Measurements from ENCODE around the gene UNC93B1.
"Not testable (repeated sequence)": the region's sequence is repeated elsewhere in the genome, so short reads cannot be mapped to it uniquely, and the experiment has no call there.

Gene UNC93B1

GRCh38 chr11:68010090-68011041 is 6.5 kb upstream of the UNC93B1 start, which contains the start of gene ALDH3B1:
Gene ALDH3B1, plus strand, starts transcription at chr11:68010327. Its CDS starts 4,971 bp downstream, at chr11:68015298.
- no peak for DNase-seq (ENCODE audit: low read depth in 2 of 3, low spot score in 1 of 3)

- DNase-seq (ENCODE audit: low read depth in 2 of 3, low spot score in 1 of 3) = no peak
Measured at GRCh38 chr11:68009391-68010089, 5.6 kb upstream of the UNC93B1 start.

GRCh38 chr11:68008381-68009337 is 4.8 kb upstream of the UNC93B1 start:
- DNase-seq (ENCODE audit: low read depth in 2 of 3, low spot score in 1 of 3) = no peak

GRCh38 chr11:68007498-68008380 is 3.8 kb upstream of the UNC93B1 start:
- no peak for DNase-seq (ENCODE audit: low read depth in 2 of 3, low spot score in 1 of 3)

- no peak for DNase-seq (ENCODE audit: low read depth in 2 of 3, low spot score in 1 of 3)
Measured at GRCh38 chr11:68006606-68007166, 2.8 kb upstream of the UNC93B1 start.

GRCh38 chr11:68004551-68005335 is 846 bp upstream of the UNC93B1 start:
- DNase-seq (ENCODE audit: low read depth in 2 of 3, low spot score in 1 of 3) = no peak

- peak in 2 of 3 donors; percentile 22 to 32 for DNase-seq (ENCODE audit: low read depth in 2 of 3, low spot score in 1 of 3)
Measured at GRCh38 chr11:68002938-68003845, 705 bp downstream of the UNC93B1 start.

GRCh38 chr11:68002575-68002937 is 1.3 kb downstream of the UNC93B1 start:
- no peak for DNase-seq (ENCODE audit: low read depth in 2 of 3, low spot score in 1 of 3)

GRCh38 chr11:67999704-68000103 is 4.2 kb downstream of the UNC93B1 start:
- DNase-seq (ENCODE audit: low read depth in 2 of 3, low spot score in 1 of 3) = no peak

GRCh38 chr11:67999201-67999629 is 4.7 kb downstream of the UNC93B1 start:
- no peak for DNase-seq (ENCODE audit: low read depth in 2 of 3, low spot score in 1 of 3)

- DNase-seq (ENCODE audit: low read depth in 2 of 3, low spot score in 1 of 3) = no peak
Measured at GRCh38 chr11:67998150-67999045, 5.5 kb downstream of the UNC93B1 start.

GRCh38 chr11:67997475-67997921 is 6.4 kb downstream of the UNC93B1 start:
- DNase-seq (ENCODE audit: low read depth in 2 of 3, low spot score in 1 of 3) = no peak

- DNase-seq (ENCODE audit: low read depth in 2 of 3, low spot score in 1 of 3) = peak; percentile 24 to 50 (median 29)
Measured at GRCh38 chr11:67996622-67997474, 7.0 kb downstream of the UNC93B1 start.

GRCh38 chr11:67996051-67996450 is 7.8 kb downstream of the UNC93B1 start:
- no peak for DNase-seq (ENCODE audit: low read depth in 2 of 3, low spot score in 1 of 3)

GRCh38 chr11:67995579-67995978 is 8.3 kb downstream of the UNC93B1 start:
- DNase-seq (ENCODE audit: low read depth in 2 of 3, low spot score in 1 of 3) = not testable (repeated sequence)

- DNase-seq (ENCODE audit: low read depth in 2 of 3, low spot score in 1 of 3) = not testable (repeated sequence)
Measured at GRCh38 chr11:67995129-67995528, 8.8 kb downstream of the UNC93B1 start.
